Measurements from ENCODE around the gene COL11A2. TPM values are rescaled to one million over a fixed set of nuclear protein-coding genes. Genes with fewer than 3 reads are reported as not detected.

The COL11A2 gene
- total RNA-seq, 3 donors from 2014 or later, result 0.32 to 1.0 (median 0.98) TPM

GRCh38 chr6:33189164-33189563 is 3.1 kb downstream of the COL11A2 start:
- TF ChIP-seq POLR2A (IDR thresholded peaks at IDR 0.05) (no peak), POLR2AphosphoS5 (IDR thresholded peaks at IDR 0.05) (no peak), CTCF (IDR thresholded peaks at IDR 0.05) (no peak)
- H3K4me3 ChIP-seq, result no peak overlapping the region
- intact Hi-C loops (cut with DNase I; ENCODE audit: low total_unique reads), result no loop called here
- no peak overlapping the region for H3K27ac ChIP-seq
- no peaks in the 10 kb centered on the region for H3K36me3 ChIP-seq
- no peaks in the 10 kb centered on the region for H3K9me3 ChIP-seq
- H3K27me3 ChIP-seq, result no peaks in the 10 kb centered on the region
- H3K4me1 ChIP-seq, result peaks cover 0 to 3% of the 10 kb centered on the region in 2 donors
- DNase-seq (ENCODE audit: low spot score in 2 of 2), result no peak

GRCh38 chr6:33187809-33188208 is 4.5 kb downstream of the COL11A2 start:
- Histone ChIP-seq H3K36me3 (no peaks in the 10 kb centered on the region), H3K4me3 (no peak overlapping the region), H3K4me1 (peaks cover 0 to 3% of the 10 kb centered on the region in 2 donors), H3K27ac (no peak overlapping the region), H3K27me3 (no peaks in the 10 kb centered on the region), H3K9me3 (no peaks in the 10 kb centered on the region)
- DNase-seq (ENCODE audit: low spot score in 2 of 2), result no peak
- TF ChIP-seq POLR2AphosphoS5 (IDR thresholded peaks at IDR 0.05) (no peak), CTCF (IDR thresholded peaks at IDR 0.05) (no peak), POLR2A (IDR thresholded peaks at IDR 0.05) (no peak)
- intact Hi-C loops (cut with DNase I; ENCODE audit: low total_unique reads), result no loop called here

GRCh38 chr6:33185654-33186187 is 6.5 kb downstream of the COL11A2 start:
- intact Hi-C loops (cut with DNase I; ENCODE audit: low total_unique reads), result no loop called here
- Histone ChIP-seq H3K27me3 (no peaks in the 10 kb centered on the region), H3K36me3 (no peaks in the 10 kb centered on the region), H3K4me3 (no peak overlapping the region), H3K4me1 (no peaks in the 10 kb centered on the region), H3K9me3 (no peaks in the 10 kb centered on the region), H3K27ac (no peak overlapping the region)
- DNase-seq (ENCODE audit: low spot score in 2 of 2), result no peak
- TF ChIP-seq CTCF (IDR thresholded peaks at IDR 0.05) (no peak), POLR2AphosphoS5 (IDR thresholded peaks at IDR 0.05) (no peak), POLR2A (IDR thresholded peaks at IDR 0.05) (no peak)

- no peak for DNase-seq (ENCODE audit: low spot score in 2 of 2)
- Histone ChIP-seq H3K36me3 (no peaks in the 10 kb centered on the region), H3K9me3 (no peaks in the 10 kb centered on the region), H3K27ac (no peak overlapping the region), H3K4me3 (no peak overlapping the region), H3K27me3 (no peaks in the 10 kb centered on the region), H3K4me1 (no peaks in the 10 kb centered on the region)
- TF ChIP-seq CTCF (IDR thresholded peaks at IDR 0.05), result no peak
- no peak for TF ChIP-seq POLR2AphosphoS5 (IDR thresholded peaks at IDR 0.05)
- no peak for TF ChIP-seq POLR2A (IDR thresholded peaks at IDR 0.05)
- intact Hi-C loops (cut with DNase I; ENCODE audit: low total_unique reads), result no loop called here
Observed at GRCh38 chr6:33185190-33185589, 7.1 kb downstream of the COL11A2 start.

- no peaks in the 10 kb centered on the region for H3K9me3 ChIP-seq
- H3K4me3 ChIP-seq, result no peak overlapping the region
- H3K27ac ChIP-seq, result no peak overlapping the region
- no peaks in the 10 kb centered on the region for H3K27me3 ChIP-seq
- no peaks in the 10 kb centered on the region for H3K36me3 ChIP-seq
- intact Hi-C loops (cut with DNase I; ENCODE audit: low total_unique reads), result no loop called here
- TF ChIP-seq CTCF (IDR thresholded peaks at IDR 0.05), result no peak
- TF ChIP-seq POLR2AphosphoS5 (IDR thresholded peaks at IDR 0.05), result no peak
- no peak for TF ChIP-seq POLR2A (IDR thresholded peaks at IDR 0.05)
- no peak for DNase-seq (ENCODE audit: low spot score in 2 of 2)
- no peaks in the 10 kb centered on the region for H3K4me1 ChIP-seq
Observed at GRCh38 chr6:33183071-33183683, 9.1 kb downstream of the COL11A2 start.
